Neural cell (in vitro differentiated cells): ENCODE measurements around the gene GALT. TPM values are rescaled to one million over a fixed set of nuclear protein-coding genes. Genes with fewer than 3 reads are reported as not detected.
A peak's percentile ranks its signal among the peaks of the same experiment; 100 is the strongest.

Experiments
- H2AFZ ChIP-seq: fragments of 200-600, 300-800 bp; sonication (generic), shearing (Covaris generic); 2 replicates; pipeline ENCODE4 v1.6.0; 2014; ENCODE audit warnings: low read depth, mild to moderate bottlenecking, antibody characterized with exemption, low read length, moderate library complexity
- H3F3A ChIP-seq: fragments of 200-600 bp; shearing (Covaris generic); 2 replicates; pipeline ENCODE4 v1.6.1; 2016; ENCODE audit warnings: mild to moderate bottlenecking, moderate library complexity, mixed read lengths, antibody characterized with exemption, low read length; ENCODE audit not compliant: insufficient read depth, poor library complexity, severe bottlenecking
- H3K27ac ChIP-seq: fragments of 200-600, 300-800 bp; sonication (generic), shearing (Covaris generic); 2 replicates; pipeline ENCODE4 v1.5.1; 2014; ENCODE audit warnings: mild to moderate bottlenecking, low read length, moderate library complexity
- H3K27me3 ChIP-seq: fragments of 300-800, 200-600 bp; sonication (generic), shearing (Covaris generic); 2 replicates; pipeline ENCODE4 v1.6.0; 2014; ENCODE audit warnings: mild to moderate bottlenecking, low read depth, low read length, moderate library complexity; ENCODE audit not compliant: insufficient read depth
- H3K36me3 ChIP-seq: fragments of 300-800, 200-600 bp; sonication (generic), shearing (Covaris generic); 2 replicates; pipeline ENCODE4 v1.5.1; 2014; ENCODE audit warnings: mild to moderate bottlenecking, antibody characterized with exemption, low read length, moderate library complexity; ENCODE audit not compliant: insufficient read depth
- H3K4me2 ChIP-seq: fragments of 300-800, 200-600 bp; sonication (generic), shearing (Covaris generic); 2 replicates; pipeline ENCODE4 v1.6.0; 2014; ENCODE audit warnings: mild to moderate bottlenecking, low read length
- H3K4me3 ChIP-seq: fragments of 300-800, 200-600 bp; sonication (generic), shearing (Covaris generic); 2 replicates; pipeline ENCODE4 v1.5.1; 2014; ENCODE audit warnings: mild to moderate bottlenecking, low read length, moderate library complexity
- H3K79me2 ChIP-seq: fragments of 200-600 bp; shearing (Covaris generic); replicated peaks from 2 replicates; pipeline ENCODE4 v1.6.0; 2014; ENCODE audit warnings: mild to moderate bottlenecking, low read length, moderate library complexity; ENCODE audit not compliant: insufficient read depth
- H3K9ac ChIP-seq: fragments of 300-800, 200-600 bp; sonication (generic), shearing (Covaris generic); 2 replicates; pipeline ENCODE4 v1.6.1; 2016; ENCODE audit warnings: mild to moderate bottlenecking, low read length, mixed read lengths
- H3K9me2 ChIP-seq: fragments of 200-600 bp; shearing (Covaris generic); 2 replicates; pipeline ENCODE4 v1.6.1; 2016; ENCODE audit warnings: mild to moderate bottlenecking, low read length, mixed read lengths; ENCODE audit not compliant: insufficient read depth
- H3K9me3 ChIP-seq: fragments of 200-600, 300-800 bp; sonication (generic), shearing (Covaris generic); 2 replicates; pipeline ENCODE4 v1.6.1; 2016; ENCODE audit warnings: mild to moderate bottlenecking, mixed run types, low read length, moderate library complexity, mixed read lengths
- H4K20me1 ChIP-seq: fragments of 200-600 bp; shearing (Covaris generic); 2 replicates; pipeline ENCODE4 v1.6.1; 2016; ENCODE audit warnings: mild to moderate bottlenecking, mixed run types; ENCODE audit not compliant: insufficient read depth
- EP300 ChIP-seq: fragments of 450-650 bp; conservative IDR thresholded peaks from 2 replicates; pipeline ENCODE4 v1.6.1; 2014; ENCODE audit warnings: antibody characterized with exemption, mild to moderate bottlenecking, moderate library complexity; ENCODE audit not compliant: poor library complexity, severe bottlenecking
- EZH2 ChIP-seq: fragments of 200-600, 300-800 bp; shearing (Covaris generic), sonication (generic); IDR thresholded peaks from 2 replicates; pipeline ENCODE4 v1.6.1; 2014; ENCODE audit warnings: antibody characterized with exemption, low read length, borderline replicate concordance, mild to moderate bottlenecking; ENCODE audit not compliant: insufficient read depth, poor library complexity, severe bottlenecking
- MXI1 ChIP-seq: fragments of 450-650 bp; conservative IDR thresholded peaks from 2 replicates; pipeline ENCODE4 v1.6.1; 2014; ENCODE audit warnings: antibody characterized with exemption, mild to moderate bottlenecking; ENCODE audit not compliant: poor library complexity, severe bottlenecking
- RAD21 ChIP-seq: fragments of 450-650 bp; conservative IDR thresholded peaks from 2 replicates; pipeline ENCODE4 v1.6.1; 2014; ENCODE audit warnings: antibody characterized with exemption, mild to moderate bottlenecking, moderate library complexity
- SMC3 ChIP-seq: fragments of 450-650 bp; conservative IDR thresholded peaks from 2 replicates; pipeline ENCODE4 v1.6.1; 2014; ENCODE audit warnings: antibody characterized with exemption, mild to moderate bottlenecking, moderate library complexity; ENCODE audit not compliant: poor library complexity
- TAF1 ChIP-seq: IDR thresholded peaks from 2 replicates; pipeline ENCODE4 v1.6.1; 2012; ENCODE audit warnings: low read depth
- polyA plus RNA-seq: library from polyadenylated mRNA; depleted of rRNA; stranded (reverse); fragments of >200 nt; gene quantifications from 2 replicates; pipeline ENCODE4 v1.2.3, GENCODE V29; 2014
- TF ChIP-seq, protein P1 (sequence below): fragments of 450-650 bp; IDR thresholded peaks from 2 replicates; pipeline ENCODE4 v1.5.1; 2014; ENCODE audit warnings: antibody characterized with exemption, mild to moderate bottlenecking, moderate library complexity; ENCODE audit not compliant: poor library complexity, severe bottlenecking
- TF ChIP-seq, protein P2 (sequence below): IDR thresholded peaks from 2 replicates; pipeline ENCODE4 v1.6.1; 2012; ENCODE audit warnings: borderline replicate concordance

Gene GALT
- polyA plus RNA-seq, 1 donor from 2014 or later, result 116 TPM

DNA sequence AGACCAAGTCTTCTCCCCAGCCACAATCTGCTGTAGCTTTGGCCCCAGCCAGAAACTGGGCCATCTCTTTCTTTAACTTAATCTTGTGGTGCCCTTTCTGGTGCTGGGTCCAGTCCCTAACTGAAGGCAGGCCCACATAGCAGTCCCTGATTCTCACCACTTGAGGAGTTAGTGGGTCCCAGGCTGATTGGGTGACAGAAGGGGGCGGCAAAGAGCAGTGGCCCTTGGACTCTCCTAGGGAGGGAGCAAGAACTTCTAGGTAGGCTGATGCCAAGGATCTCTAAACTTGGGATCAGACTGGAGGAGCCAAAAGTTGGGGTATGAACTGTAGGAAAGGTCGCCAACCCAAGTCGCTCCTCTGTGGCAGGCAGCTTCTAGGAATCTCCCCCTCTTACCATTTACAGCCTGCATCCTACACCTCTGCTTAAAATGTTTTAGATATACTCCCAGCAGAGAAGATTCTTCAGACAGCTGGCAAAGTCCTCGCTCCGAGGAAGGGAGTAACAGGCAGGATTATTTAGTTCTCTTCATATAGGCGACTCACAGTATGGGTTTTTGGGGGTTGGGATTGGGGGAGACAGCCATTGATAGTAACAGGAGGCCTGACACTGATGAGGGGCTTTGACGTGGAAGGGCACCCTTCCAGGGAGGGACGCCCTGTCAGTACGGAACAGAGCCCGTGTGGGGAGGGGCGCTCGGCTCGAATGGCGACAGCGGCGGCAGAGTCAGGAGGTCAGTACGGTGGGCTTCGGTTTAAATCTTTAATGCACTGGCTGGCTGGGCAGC lies 18.0 kb downstream of the GALT start:
- Histone ChIP-seq H3K36me3 (no peaks in the 10 kb centered on the region), H3K4me3 (peak overlapping the region; percentile 92), H3K27ac (peak overlapping the region; percentile 14), H4K20me1 (no peaks in the 10 kb centered on the region), H3K79me2 (no peaks in the 10 kb centered on the region), H3K4me2 (no peak overlapping the region), H3F3A (no peaks in the 10 kb centered on the region), H2AFZ (peak overlapping the region; percentile 45), H3K9me3 (no peaks in the 10 kb centered on the region), H3K27me3 (no peaks in the 10 kb centered on the region), H3K9ac (peak overlapping the region; percentile 94), H3K9me2 (no peaks in the 10 kb centered on the region)
- TF ChIP-seq, protein P1, sequence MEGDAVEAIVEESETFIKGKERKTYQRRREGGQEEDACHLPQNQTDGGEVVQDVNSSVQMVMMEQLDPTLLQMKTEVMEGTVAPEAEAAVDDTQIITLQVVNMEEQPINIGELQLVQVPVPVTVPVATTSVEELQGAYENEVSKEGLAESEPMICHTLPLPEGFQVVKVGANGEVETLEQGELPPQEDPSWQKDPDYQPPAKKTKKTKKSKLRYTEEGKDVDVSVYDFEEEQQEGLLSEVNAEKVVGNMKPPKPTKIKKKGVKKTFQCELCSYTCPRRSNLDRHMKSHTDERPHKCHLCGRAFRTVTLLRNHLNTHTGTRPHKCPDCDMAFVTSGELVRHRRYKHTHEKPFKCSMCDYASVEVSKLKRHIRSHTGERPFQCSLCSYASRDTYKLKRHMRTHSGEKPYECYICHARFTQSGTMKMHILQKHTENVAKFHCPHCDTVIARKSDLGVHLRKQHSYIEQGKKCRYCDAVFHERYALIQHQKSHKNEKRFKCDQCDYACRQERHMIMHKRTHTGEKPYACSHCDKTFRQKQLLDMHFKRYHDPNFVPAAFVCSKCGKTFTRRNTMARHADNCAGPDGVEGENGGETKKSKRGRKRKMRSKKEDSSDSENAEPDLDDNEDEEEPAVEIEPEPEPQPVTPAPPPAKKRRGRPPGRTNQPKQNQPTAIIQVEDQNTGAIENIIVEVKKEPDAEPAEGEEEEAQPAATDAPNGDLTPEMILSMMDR, result peak; percentile 61
- TF ChIP-seq EZH2, result no peak
- no peak for TF ChIP-seq SMC3
- TF ChIP-seq, protein P2, sequence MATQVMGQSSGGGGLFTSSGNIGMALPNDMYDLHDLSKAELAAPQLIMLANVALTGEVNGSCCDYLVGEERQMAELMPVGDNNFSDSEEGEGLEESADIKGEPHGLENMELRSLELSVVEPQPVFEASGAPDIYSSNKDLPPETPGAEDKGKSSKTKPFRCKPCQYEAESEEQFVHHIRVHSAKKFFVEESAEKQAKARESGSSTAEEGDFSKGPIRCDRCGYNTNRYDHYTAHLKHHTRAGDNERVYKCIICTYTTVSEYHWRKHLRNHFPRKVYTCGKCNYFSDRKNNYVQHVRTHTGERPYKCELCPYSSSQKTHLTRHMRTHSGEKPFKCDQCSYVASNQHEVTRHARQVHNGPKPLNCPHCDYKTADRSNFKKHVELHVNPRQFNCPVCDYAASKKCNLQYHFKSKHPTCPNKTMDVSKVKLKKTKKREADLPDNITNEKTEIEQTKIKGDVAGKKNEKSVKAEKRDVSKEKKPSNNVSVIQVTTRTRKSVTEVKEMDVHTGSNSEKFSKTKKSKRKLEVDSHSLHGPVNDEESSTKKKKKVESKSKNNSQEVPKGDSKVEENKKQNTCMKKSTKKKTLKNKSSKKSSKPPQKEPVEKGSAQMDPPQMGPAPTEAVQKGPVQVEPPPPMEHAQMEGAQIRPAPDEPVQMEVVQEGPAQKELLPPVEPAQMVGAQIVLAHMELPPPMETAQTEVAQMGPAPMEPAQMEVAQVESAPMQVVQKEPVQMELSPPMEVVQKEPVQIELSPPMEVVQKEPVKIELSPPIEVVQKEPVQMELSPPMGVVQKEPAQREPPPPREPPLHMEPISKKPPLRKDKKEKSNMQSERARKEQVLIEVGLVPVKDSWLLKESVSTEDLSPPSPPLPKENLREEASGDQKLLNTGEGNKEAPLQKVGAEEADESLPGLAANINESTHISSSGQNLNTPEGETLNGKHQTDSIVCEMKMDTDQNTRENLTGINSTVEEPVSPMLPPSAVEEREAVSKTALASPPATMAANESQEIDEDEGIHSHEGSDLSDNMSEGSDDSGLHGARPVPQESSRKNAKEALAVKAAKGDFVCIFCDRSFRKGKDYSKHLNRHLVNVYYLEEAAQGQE, result no peak
- no peak for TF ChIP-seq RAD21
- TF ChIP-seq MXI1, result no peak
- no peak for TF ChIP-seq EP300

DNA sequence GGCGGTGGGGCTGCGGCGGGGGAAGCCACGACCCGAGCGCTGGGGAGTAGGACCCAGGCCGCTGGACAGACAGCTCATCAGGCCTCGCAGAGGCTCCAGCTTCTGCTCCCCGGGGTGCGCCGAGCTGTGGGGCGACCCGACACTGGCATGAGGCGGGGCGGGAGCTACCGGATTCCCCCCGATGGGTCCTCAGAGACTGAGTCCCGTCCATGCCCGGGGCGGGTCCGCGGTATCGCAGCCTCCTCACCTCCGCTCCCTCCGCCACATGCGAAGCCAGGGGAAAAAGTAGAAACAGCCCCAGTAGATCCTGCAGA lies 18.5 kb downstream of the GALT start:
- TF ChIP-seq SMC3 (no peak), TAF1 (no peak), EZH2 (no peak), MXI1 (no peak)
- TF ChIP-seq, protein P2, result no peak
- Histone ChIP-seq H3F3A (no peaks in the 10 kb centered on the region), H3K4me2 (no peak overlapping the region), H3K9me2 (no peaks in the 10 kb centered on the region), H3K27me3 (no peaks in the 10 kb centered on the region), H2AFZ (peak overlapping the region; percentile 45), H3K9ac (peak overlapping the region; percentile 94), H3K36me3 (no peaks in the 10 kb centered on the region), H3K27ac (peak overlapping the region; percentile 14), H3K79me2 (no peaks in the 10 kb centered on the region), H3K4me3 (peak overlapping the region; percentile 92), H4K20me1 (no peaks in the 10 kb centered on the region), H3K9me3 (no peaks in the 10 kb centered on the region)
